Stimulated activated CD8-positive, alpha-beta memory T cell treated with anti-CD3 and anti-CD28 coated beads, Interleukin-7, amount 100 ng/mL, for 24 hours (primary cell): ENCODE measurements around the gene ADAM10.

ENCODE experiments used
- DNase-seq: peaks from one replicate; pipeline ENCODE4 v3.0.0-alpha.2; 2020; ENCODE audit warnings: low read depth

ADAM10 gene

DNA sequence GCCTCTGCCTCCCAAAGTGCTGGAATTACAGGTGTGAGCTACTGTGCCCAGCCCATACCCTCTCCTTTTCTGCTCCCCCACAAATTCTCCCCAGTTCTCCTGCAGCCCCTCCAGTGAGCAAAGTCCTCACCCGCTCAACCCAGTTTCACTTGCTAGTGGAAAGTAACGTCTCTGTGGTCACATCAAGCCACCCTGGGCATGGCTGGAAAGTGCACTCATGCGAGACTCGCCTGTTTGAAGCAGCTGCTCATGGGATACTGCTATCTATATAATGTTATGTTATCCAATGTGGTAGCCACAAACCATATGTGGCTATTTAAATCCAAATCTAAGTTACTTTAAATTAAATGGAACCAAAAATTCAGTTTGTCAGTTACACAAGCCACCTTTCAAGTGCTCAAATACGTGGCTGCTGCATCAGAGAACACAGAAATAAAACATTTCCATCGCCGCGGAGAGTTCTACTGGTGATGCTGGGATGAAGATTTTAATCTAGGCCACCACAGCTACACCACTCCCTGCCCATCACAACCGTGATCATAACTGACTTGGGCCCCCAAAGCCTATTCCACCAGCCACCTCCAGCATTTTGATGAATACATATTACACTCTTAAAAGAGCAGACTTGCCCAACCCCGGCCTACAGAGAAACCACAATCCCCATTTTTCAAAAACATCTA lies 198.3 kb downstream of the ADAM10 start:
- no peak for DNase-seq

DNA sequence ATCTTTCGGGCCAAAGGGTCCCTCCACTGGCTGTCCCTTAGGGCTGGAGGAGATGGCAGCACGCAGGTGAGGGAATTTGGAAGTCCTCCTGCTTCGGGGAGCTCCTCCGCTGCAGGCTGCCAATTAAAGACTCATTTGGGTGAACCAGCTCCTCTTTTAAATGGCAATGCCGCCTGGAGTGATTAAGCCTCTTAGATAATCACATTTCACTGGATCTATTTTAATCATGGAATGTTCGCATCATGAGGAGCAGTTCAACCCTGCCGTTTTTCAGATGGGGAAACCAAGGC lies 199.8 kb downstream of the ADAM10 start:
- DNase-seq = no peak

DNA sequence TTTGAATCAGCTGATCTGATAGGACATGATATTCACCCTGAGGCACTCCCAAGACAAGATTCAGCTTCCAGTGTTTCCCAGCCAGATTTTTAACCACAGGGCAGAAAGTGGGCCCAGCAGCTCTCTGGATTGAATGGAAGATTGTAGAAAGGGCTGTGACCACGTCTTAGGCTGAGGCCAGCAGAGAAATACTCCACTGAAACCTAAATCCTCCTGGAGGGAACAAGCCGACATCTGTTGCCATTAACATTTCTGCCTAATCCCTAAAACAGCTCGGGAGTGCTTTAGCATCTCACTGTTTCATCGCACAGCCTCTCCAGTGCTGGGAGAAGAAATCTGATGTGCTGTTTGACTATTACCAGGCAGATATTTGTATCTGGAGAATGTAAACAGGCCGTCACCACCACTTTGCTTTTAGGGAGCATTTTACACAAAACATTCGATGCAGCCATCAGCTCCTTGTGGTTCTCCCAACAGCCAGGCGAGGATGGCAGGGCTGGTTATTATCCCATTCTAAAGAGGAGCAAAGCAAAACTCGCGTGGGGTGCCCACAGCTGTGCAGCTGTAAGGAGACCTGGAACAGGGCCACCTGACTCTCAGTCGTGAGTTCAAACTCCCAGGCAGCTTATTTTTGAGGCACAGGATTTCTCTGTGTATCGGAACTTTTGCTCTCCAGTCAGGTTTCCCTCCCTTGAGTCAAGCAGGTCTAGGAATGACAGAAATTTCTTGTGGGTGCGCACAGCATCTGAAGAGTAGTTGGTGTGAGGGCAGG lies 200.3 kb downstream of the ADAM10 start:
- no peak for DNase-seq

DNA sequence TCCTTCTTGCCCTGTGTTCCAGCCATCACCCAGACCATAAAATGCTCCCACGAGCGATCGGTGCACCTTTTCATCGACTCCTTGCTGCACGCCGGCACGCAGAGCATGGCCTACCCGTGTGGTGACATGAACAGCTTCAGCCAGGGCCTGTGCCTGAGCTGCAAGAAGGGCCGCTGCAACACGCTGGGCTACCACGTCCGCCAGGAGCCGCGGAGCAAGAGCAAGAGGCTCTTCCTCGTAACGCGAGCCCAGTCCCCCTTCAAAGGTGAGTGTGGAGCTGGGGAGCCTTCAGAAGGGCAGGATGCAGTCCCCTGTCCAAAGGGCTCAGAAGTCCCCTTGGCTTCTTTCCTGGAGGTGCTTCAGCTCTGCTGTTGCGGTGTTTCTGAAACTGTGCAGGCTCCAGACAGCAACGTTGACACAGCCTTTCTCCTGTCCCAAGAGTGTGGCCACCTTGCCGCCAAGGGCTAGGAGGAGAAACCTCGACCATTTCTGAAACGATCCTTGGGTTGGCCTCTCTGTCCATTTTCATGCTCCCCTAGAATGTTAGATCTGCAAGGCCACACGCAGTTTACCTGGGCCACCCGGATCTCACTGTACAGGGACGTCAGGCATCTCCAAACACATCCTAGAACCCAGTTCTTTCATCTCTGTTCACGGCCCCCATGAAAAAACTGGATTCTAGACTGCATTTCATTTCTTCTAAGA lies 201.0 kb downstream of the ADAM10 start:
- no peak for DNase-seq

DNA sequence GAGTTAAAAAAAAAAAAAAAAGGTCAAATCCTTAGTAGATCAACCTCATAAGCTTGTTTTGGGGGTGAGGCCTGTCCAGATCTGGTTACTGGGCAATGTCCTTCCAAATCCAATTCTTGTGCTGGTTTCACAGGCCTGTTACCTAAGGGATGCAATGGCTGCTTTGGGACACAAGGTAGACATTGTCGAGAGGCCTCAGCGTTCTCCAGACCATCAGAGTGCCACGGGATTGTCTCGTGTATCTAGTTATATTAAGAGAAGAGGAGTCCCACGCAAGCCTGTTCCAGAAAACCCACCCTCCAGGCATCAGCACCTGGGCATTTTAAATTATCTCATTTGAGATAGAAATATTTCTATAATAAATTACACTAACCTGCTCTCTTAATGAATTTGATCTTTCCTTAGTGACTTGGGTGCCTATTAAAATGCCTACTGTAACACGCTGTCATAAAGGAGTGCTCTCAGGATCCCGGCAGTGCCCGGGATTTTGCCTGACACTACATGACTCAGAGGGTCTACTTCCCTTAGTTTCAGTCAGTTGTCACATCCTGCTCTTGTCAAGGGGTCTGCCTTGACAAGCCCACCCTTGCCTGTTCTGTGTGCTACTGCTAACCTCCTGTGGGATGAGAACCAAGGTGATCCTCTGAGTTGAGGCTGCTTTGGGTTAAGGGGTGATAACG lies 201.7 kb downstream of the ADAM10 start:
- no peak for DNase-seq

DNA sequence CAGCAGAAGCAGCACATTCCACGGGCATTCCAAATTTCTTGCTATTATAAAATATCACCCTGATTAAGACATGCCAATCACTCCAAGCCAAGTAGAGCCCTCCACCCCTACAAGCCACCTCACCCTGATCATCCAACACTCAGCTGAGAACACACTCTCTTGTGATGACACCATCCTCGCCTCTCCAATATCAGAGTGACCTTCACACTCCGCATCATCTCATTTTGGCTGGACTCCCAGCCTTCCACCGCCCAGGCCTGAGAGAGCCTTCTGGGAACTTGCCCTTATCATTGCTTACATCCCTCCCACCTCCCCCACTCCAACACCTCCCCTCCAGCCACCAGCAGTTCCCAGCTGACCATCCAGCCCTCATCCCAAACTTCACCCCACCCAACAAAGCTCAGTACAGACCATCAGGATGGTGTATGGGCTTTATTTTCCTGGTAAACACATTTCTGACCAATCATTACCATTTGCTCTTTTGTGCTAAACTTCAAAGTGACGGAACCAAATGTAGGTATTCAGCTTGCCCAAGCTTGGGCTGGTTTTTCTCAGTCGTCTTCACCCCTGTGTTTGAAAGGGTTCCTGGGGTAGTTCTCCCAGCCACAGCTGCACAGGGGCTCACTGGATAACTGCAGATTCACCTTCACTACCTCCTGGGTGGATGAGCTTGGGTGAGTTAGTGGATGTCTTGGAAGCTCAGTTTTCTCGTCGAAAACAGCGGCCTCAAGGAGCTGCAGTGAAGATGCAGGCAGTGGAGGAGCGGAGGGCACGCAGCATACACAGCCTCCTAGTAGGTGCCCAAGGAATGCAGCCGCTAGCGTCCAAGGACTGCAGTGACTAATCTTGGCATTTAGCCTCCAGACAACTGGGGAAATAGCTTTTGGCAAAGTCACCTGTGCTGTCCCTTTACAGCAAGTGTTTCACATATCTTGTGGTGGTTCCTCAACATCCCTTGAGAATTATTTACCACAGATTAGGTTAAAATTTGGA lies 202.6 kb downstream of the ADAM10 start:
- DNase-seq = no peak

DNA sequence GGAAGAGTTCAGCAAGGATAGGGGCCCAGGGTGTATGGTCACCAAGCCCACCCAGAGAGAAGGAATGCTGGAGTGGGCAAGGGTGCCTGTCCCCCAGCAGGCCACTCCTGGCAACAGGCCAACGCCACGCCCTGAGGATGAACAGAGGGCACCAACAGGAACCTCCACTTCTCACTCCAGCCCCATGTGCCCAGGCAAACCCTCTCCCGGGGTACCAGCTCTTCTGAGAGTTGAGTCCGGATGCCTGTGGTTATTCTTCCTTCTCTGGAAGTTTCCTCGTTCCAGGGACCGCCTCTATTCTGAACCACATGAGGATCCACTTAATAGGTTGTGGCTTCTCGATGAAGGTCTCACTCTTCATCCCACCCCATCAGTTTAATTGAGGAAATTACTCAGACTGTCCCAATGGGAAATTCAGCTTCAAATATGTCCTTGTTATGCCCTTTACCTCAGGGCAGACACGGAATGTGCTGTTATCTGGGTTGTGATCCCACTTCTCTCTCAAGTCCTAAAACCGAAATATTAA lies 203.4 kb downstream of the ADAM10 start:
- DNase-seq = no peak

DNA sequence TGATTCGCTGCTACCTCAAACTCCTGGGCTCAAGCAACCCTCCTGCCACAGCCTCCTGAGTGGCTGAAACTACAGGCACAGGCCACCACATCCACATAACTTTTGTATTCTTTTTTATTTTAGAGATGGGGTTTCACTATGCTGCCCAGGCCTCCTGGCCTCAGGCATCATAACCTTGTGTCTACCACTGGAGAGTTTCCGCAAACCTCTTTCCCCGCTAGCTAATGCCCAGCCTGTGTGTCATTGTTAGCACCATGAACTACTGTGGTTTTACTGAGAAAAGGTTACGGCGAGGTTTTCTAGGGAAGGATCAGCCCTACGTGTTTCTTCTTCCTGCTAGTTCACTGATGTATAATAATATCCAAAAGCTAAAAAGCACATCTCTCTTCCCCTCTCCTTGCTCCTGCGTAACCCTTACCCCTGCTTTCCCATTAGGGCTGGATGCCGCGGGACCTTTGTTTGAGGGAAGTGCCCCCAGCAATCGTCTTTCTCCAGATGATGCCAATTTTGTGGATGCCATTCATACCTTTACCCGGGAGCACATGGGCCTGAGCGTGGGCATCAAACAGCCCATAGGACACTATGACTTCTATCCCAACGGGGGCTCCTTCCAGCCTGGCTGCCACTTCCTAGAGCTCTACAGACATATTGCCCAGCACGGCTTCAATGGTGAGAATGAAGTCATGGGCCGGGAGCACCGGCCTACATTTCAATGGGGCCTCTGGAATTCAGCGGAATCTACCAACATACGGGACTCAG lies 204.0 kb downstream of the ADAM10 start:
- DNase-seq = no peak

DNA sequence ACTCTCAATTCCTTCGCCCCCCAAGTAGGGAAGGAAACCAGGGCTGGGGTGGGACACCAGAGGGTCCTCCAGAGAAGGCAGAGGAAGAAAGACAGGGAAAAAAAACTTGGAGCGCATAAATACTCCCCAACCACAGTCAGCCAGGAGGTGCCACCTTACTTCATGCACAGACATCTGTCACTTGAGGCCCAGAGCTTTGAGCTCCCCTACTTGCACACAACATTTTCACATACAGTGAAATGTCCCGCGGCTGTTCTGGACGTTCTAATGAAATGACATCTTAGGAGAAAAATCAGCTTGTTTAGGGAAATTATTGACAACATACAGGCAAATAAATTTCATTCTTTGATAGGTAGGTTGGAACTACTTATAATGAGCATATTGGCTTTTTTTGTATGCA lies 204.8 kb downstream of the ADAM10 start:
- DNase-seq = no peak

DNA sequence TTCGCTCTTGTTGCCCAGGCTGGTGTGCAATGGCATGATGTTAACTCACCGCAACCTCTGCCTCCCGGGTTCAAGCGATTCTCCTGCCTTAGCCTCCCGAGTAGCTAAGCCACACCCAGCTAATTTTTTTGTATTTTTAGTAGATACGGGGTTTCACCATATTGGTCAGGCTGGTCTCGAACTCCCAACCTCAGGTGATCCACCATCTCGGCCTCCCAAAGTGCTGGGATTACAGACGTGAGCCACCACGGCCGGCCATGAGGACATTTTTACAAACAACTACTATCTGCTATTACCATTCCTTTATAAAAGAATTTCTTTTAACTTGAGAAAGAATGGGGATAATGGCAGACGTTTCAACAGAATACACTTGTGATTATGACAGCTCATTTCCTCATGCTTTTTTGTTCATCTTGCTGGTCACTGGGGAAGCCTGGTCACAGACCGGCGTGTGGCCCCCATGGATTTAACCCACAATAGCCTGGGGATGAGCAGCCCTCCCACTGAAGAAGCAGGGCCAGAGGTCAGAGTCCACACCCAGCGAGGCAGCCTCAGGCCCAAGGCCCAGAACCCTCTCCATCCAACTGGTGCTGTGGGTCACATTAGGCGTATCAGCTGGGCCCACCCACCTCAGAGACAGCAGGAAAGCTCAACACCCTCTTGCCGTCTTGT lies 205.7 kb downstream of the ADAM10 start:
- no peak for DNase-seq

DNA sequence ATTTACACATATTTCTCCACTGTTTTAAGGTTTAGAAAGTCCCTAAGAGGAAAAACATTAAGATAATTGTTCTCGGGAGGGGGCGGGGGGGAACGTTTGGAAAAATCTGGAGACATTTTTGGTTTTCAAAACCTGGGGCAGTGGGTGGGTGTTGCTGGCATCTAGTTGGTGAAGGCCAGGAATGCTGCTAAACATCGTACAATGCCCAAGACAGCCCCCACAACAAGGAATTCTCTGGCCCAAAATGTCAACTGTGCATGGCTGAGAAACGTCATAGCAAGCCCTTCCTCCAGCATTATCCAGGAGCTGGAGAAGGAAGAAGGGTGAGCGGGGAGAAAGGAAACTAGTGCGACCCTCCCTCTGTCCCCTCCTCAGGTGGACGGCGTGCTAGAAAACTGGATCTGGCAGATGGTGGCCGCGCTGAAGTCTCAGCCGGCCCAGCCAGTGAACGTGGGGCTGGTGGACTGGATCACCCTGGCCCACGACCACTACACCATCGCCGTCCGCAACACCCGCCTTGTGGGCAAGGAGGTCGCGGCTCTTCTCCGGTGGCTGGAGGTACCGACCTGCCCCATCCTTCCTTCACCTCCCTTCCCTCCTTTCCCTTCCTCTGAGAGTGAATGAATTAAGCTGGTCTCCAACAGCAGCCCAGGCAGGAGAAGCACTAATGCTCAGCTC lies 208.0 kb downstream of the ADAM10 start:
- DNase-seq = no peak

DNA sequence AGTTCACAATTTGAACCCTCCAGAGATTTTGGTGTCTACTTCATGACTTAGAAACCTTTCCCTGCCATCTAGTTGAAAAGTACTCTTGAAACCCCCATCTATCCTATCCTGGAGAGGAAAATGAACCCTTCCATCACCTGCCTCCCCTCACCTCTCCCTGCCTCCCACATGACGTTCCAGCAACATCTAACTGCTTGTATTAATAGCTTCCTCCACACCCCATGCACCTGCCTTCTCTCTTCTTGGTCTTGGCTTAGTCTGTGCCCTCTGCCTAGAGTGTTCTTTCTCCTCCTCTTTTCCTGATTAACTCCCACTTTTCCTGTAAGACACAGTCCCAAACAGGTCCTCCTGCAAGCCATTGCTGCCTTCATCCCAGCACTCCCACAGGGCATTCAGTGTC lies 210.0 kb downstream of the ADAM10 start:
- DNase-seq = no peak

DNA sequence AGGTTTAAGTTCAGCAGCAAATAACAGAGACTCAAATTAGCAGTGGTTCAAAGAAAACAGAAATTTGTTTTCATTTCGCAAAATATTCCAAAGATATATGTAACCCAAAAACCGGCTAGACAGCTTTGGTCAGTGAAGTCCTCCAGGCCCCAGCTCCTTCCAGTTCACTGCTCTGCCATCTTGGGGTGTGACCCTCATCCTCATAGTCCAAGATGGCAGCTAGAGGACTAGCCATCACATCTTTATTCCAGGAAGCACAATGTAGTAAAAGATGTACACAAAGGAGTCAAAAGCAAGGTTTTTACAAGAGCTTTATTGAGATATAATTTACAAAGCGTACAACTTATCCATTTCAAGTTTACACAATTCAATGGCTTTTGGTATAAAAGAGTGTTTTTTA lies 210.6 kb downstream of the ADAM10 start:
- no peak for DNase-seq
